Trophoblast cell (in vitro differentiated cells and primary cell): Measurements from ENCODE around the gene DUOXA1.

Experiments used
- DNase-seq, 2 donors: peaks; one replicate each; pipeline ENCODE4 v3.0.0-alpha.2; 2016
- H2AFZ ChIP-seq: 2 replicates; pipeline ENCODE4 v1.6.1; 2013; ENCODE audit warnings: low read length, moderate library complexity, mild to moderate bottlenecking; ENCODE audit not compliant: insufficient read depth, poor library complexity
- H2AK5ac ChIP-seq: 2 replicates; pipeline ENCODE4 v1.6.1; 2013; ENCODE audit warnings: mild to moderate bottlenecking, low read length
- H2BK120ac ChIP-seq: 2 replicates; pipeline ENCODE4 v1.6.1; 2013; ENCODE audit warnings: low read length, mild to moderate bottlenecking, moderate library complexity; ENCODE audit not compliant: insufficient read depth, poor library complexity
- H2BK12ac ChIP-seq: 2 replicates; pipeline ENCODE4 v1.6.1; 2013; ENCODE audit warnings: mild to moderate bottlenecking, low read length, moderate library complexity
- H2BK5ac ChIP-seq: 2 replicates; pipeline ENCODE4 v1.6.1; 2013; ENCODE audit warnings: low read length, low read depth, moderate library complexity, mild to moderate bottlenecking; ENCODE audit not compliant: poor library complexity
- H3K14ac ChIP-seq: 2 replicates; pipeline ENCODE4 v1.6.1; 2013; ENCODE audit warnings: mild to moderate bottlenecking, low read length
- H3K18ac ChIP-seq: 2 replicates; pipeline ENCODE4 v1.6.1; 2013; ENCODE audit warnings: mild to moderate bottlenecking, low read length
- H3K23ac ChIP-seq: 2 replicates; pipeline ENCODE4 v1.6.1; 2013; ENCODE audit warnings: low read length
- H3K27ac ChIP-seq: 2 replicates; pipeline ENCODE4 v1.5.1; 2013; ENCODE audit warnings: low read depth, mild to moderate bottlenecking, inconsistent platforms, low read length, moderate library complexity
- H3K27me3 ChIP-seq: 2 replicates; pipeline ENCODE4 v1.6.1; 2013; ENCODE audit warnings: inconsistent platforms, mild to moderate bottlenecking, low read length, moderate library complexity; ENCODE audit not compliant: insufficient read depth
- H3K36me3 ChIP-seq, 2 experiments: 1 replicate in 1 of 2; 2 replicates in 1 of 2; pipeline ENCODE4 v1.6.1; 2013; ENCODE audit warnings: low read length in 2 of 2, mild to moderate bottlenecking in 2 of 2, moderate library complexity in 1 of 2; ENCODE audit not compliant: insufficient read depth in 2 of 2, control insufficient read depth in 1 of 2
- H3K4ac ChIP-seq: 2 replicates; pipeline ENCODE4 v1.6.1; 2013; ENCODE audit warnings: low read depth, mild to moderate bottlenecking, low read length, moderate library complexity
- H3K4me1 ChIP-seq, 2 experiments: 1 replicate in 1 of 2; 2 replicates in 1 of 2; pipeline ENCODE4 v1.6.1; 2013; ENCODE audit warnings: low read length in 2 of 2, mild to moderate bottlenecking in 2 of 2, moderate library complexity in 1 of 2; ENCODE audit not compliant: insufficient read depth in 2 of 2, control insufficient read depth in 1 of 2
- H3K4me2 ChIP-seq: 2 replicates; pipeline ENCODE4 v1.6.1; 2013; ENCODE audit warnings: inconsistent platforms, mild to moderate bottlenecking, low read length, moderate library complexity
- H3K4me3 ChIP-seq: 2 replicates; pipeline ENCODE4 v1.5.1; 2013; ENCODE audit warnings: mild to moderate bottlenecking, low read depth, low read length, inconsistent platforms
- H3K79me1 ChIP-seq: one replicate; pipeline ENCODE4 v1.6.1; 2013; ENCODE audit warnings: low read length
- H3K79me2 ChIP-seq: 2 replicates; pipeline ENCODE4 v1.6.1; 2013; ENCODE audit warnings: low read length, mild to moderate bottlenecking; ENCODE audit not compliant: control insufficient read depth, insufficient read depth, poor library complexity
- H3K9ac ChIP-seq: 2 replicates; pipeline ENCODE4 v1.6.1; 2013; ENCODE audit warnings: mild to moderate bottlenecking, low read length
- H3K9me3 ChIP-seq: 2 replicates; pipeline ENCODE4 v1.6.1; 2013; ENCODE audit warnings: low read depth, mild to moderate bottlenecking, control low read depth, inconsistent platforms, low read length; ENCODE audit not compliant: insufficient read depth
- H4K12ac ChIP-seq: 2 replicates; pipeline ENCODE4 v1.6.1; 2013; ENCODE audit warnings: low read depth, mild to moderate bottlenecking, low read length, moderate library complexity
- H4K8ac ChIP-seq: 2 replicates; pipeline ENCODE4 v1.6.1; 2013; ENCODE audit warnings: low read depth, mild to moderate bottlenecking, low read length, moderate library complexity
- H4K91ac ChIP-seq: one replicate; pipeline ENCODE4 v1.6.1; 2013; ENCODE audit warnings: low read depth, mild to moderate bottlenecking, low read length, moderate library complexity
- WGBS: extraction: QIAGEN DNeasy Blood & Tissue Kit; methylation state at CpG from one replicate; pipeline ENCODE4 v1.1.7; 2013; ENCODE audit warnings: missing lambda C conversion rate; ENCODE audit not compliant: insufficient read length, insufficient coverage; ENCODE audit errors: extremely low coverage; 5-methylcytosine and 5-hydroxymethylcytosine counted together

DUOXA1 gene

DNA sequence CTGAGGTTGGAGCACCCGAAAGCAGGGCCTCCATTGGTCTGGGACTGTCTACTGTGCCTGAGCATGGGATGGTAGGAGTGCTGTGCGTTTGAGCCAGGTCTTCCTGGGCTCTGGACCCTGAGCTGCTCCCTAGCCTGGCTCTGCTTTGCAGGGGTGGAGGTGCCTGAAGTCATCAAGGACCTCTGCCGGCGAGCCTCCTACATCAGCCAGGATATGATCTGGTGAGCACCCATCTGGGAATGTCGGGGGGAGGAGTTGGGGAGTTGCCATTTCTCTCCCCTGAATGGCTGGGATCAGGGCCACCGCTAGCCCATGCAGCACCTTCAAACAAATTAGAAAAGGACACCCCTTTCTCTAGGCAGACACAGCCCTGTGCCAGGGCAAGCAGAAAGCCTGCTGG, 20.8 kb upstream of the DUOXA1 start:
- Histone ChIP-seq H3K79me2 (no peaks in the 10 kb centered on the region), H3K4me3 (no peak overlapping the region), H3K4me1 (peaks cover 7 to 15% of the 10 kb centered on the region in 2 experiments), H3K14ac (no peak overlapping the region), H2AK5ac (no peak overlapping the region), H2AFZ (no peak overlapping the region), H2BK5ac (no peak overlapping the region), H3K9me3 (no peaks in the 10 kb centered on the region), H3K23ac (no peak overlapping the region), H2BK12ac (no peak overlapping the region), H3K4me2 (no peak overlapping the region), H3K27ac (no peak overlapping the region), H4K12ac (no peak overlapping the region), H2BK120ac (no peak overlapping the region), H3K18ac (no peak overlapping the region), H3K79me1 (no peaks in the 10 kb centered on the region), H3K36me3 (no peaks in the 10 kb centered on the region), H3K27me3 (no peaks in the 10 kb centered on the region), H3K9ac (no peak overlapping the region), H3K4ac (no peak overlapping the region), H4K8ac (no peak overlapping the region), H4K91ac (no peak overlapping the region)
- no peak for DNase-seq
- WGBS: no CpG with 5 or more reads among the region's 6 CpGs

DNA sequence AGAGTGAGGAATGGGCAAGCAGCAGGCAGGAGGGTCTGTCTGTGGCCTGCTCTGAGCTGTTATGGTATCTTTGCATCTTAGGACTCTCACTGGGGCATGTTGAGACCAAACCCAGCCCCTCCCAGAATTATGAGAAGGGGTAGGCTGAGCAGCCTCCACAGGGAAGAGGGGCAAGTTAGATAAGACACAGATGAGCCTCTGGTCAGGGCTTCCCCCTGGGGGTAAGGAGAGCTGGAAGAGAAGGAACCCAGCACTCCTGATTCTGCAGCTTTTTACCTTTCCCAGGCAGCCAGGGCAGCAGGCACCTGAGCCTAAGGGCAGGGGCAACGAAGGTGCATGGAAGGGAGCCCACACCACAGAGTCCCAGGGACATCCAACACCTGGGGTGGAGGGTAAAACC, 19.4 kb upstream of the DUOXA1 start:
- Histone ChIP-seq H2AFZ (no peak overlapping the region), H4K91ac (no peak overlapping the region), H3K4me2 (no peak overlapping the region), H3K4me1 (peaks cover 8 to 15% of the 10 kb centered on the region in 2 experiments), H3K4me3 (no peak overlapping the region), H2AK5ac (no peak overlapping the region), H3K9me3 (no peaks in the 10 kb centered on the region), H3K36me3 (no peaks in the 10 kb centered on the region), H4K12ac (no peak overlapping the region), H3K18ac (no peak overlapping the region), H2BK120ac (no peak overlapping the region), H3K79me2 (no peaks in the 10 kb centered on the region), H3K27ac (no peak overlapping the region), H3K79me1 (no peaks in the 10 kb centered on the region), H3K9ac (no peak overlapping the region), H4K8ac (no peak overlapping the region), H3K4ac (no peak overlapping the region), H3K23ac (no peak overlapping the region), H3K14ac (no peak overlapping the region), H3K27me3 (no peaks in the 10 kb centered on the region), H2BK12ac (no peak overlapping the region), H2BK5ac (peak overlapping the region; percentile 3)
- no CpG with 5 or more reads among the region's 1 CpG for WGBS
- DNase-seq: no peak

DNA sequence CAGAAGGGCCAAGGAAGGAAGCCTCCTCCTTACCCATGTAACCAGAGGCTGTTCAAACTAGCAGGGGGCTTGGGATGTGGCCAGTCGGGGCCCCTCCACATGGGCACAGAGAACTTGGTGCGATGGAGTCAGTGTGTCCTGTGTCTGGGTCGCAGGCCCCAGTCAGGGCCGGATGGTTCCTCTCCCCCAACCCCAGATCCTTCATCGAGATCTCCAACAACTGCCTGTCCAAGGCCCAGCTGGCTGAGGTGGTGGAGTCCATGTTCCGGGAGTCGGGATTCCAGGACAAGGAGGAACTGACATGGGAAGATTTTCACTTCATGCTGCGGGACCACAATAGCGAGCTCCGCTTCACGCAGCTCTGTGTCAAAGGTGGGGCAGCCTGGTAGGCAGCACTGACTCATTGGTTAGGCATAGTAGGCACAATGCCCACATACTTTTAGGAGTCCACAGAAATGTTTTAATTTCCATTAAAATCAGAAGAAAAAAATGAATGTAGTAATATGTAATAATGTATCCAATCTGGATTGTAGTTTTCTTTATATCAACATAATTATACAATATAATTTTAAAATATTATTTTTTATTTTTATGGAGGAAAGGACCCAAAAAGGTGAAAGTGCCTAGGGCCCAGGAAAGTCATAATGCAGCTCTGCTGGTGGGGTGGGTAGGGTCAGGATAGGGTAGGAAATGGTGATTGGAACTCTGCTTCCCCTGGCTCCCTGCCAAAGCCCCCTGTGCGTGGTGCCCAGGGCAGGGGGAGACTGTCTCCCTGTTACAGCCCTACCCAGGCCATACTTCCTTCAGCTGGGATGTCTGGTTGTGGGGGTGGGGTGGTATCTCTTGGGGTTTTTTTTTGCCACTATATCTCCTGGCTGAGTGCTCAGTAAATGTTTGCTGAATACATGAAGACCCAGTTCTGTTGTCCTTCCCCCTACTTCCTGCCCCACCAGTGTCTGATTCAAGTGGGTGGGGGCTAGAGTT, 18.7 kb upstream of the DUOXA1 start:
- H3K18ac ChIP-seq: no peak overlapping the region
- H3K4me1 ChIP-seq: peaks cover 11 to 18% of the 10 kb centered on the region in 2 experiments
- H3K4ac ChIP-seq: no peak overlapping the region
- no peak overlapping the region for H4K12ac ChIP-seq
- no peak overlapping the region for H3K4me3 ChIP-seq
- H2BK5ac ChIP-seq: peak overlapping the region; percentile 3
- H2AK5ac ChIP-seq: no peak overlapping the region
- no peak overlapping the region for H3K4me2 ChIP-seq
- H4K91ac ChIP-seq: no peak overlapping the region
- no peak for DNase-seq
- no CpG with 5 or more reads among the region's 12 CpGs for WGBS
- H3K27me3 ChIP-seq: no peaks in the 10 kb centered on the region
- H2AFZ ChIP-seq: no peak overlapping the region
- no peaks in the 10 kb centered on the region for H3K79me1 ChIP-seq
- no peak overlapping the region for H3K9ac ChIP-seq
- H3K79me2 ChIP-seq: no peaks in the 10 kb centered on the region
- no peak overlapping the region for H4K8ac ChIP-seq
- no peaks in the 10 kb centered on the region for H3K9me3 ChIP-seq
- H2BK120ac ChIP-seq: no peak overlapping the region
- no peak overlapping the region for H3K23ac ChIP-seq
- H3K14ac ChIP-seq: no peak overlapping the region
- H3K36me3 ChIP-seq: no peaks in the 10 kb centered on the region
- no peak overlapping the region for H2BK12ac ChIP-seq
- H3K27ac ChIP-seq: no peak overlapping the region

DNA sequence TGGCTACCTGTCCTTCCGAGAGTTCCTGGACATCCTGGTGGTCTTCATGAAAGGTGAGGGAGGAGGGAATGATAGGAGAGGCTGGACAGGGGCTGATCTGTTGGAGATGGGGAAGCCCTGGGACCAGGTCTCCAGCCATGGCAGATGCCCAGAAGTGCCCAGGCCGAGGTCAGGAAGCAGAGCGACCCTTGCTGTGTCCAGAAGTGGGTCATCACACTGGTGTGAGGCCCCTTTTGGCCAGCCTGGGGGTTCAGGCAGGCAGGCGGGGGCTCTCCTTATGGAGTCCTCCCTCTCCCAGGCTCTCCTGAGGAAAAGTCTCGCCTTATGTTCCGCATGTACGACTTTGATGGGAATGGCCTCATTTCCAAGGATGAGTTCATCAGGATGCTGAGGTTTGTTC, 17.9 kb upstream of the DUOXA1 start:
- Histone ChIP-seq H2AFZ (no peak overlapping the region), H3K4ac (no peak overlapping the region), H3K79me1 (no peaks in the 10 kb centered on the region), H2BK120ac (no peak overlapping the region), H3K27ac (no peak overlapping the region), H3K14ac (no peak overlapping the region), H4K8ac (no peak overlapping the region), H3K9me3 (no peaks in the 10 kb centered on the region), H3K9ac (no peak overlapping the region), H3K23ac (no peak overlapping the region), H3K4me1 (peaks cover 11 to 18% of the 10 kb centered on the region in 2 experiments), H3K18ac (no peak overlapping the region), H3K36me3 (no peaks in the 10 kb centered on the region), H4K12ac (no peak overlapping the region), H3K79me2 (no peaks in the 10 kb centered on the region), H3K27me3 (no peaks in the 10 kb centered on the region), H4K91ac (no peak overlapping the region), H3K4me2 (no peak overlapping the region), H3K4me3 (no peak overlapping the region), H2BK5ac (no peak overlapping the region), H2AK5ac (no peak overlapping the region), H2BK12ac (no peak overlapping the region)
- no peak for DNase-seq
- no CpG with 5 or more reads among the region's 7 CpGs for WGBS
